OCI-LY7 (cell line): ENCODE results near the gene CDK6. TPM values are rescaled to one million over a fixed set of nuclear protein-coding genes. Genes with fewer than 3 reads are reported as not detected.

Experiments
- BruUV-seq: library from RNA; stranded (reverse); fragments of 400-500 nt; replicated peaks from 2 replicates; lab custom pipeline; 2021; lab: Mats Ljungman, UMichigan
- CTCF ChIA-PET: fragments of 300-600 bp; sonication (Branson Sonifier 250); formaldehyde crosslinking; loops from one replicate; lab custom pipeline; 2022; ENCODE audit warnings: antibody characterized with exemption; ENCODE audit not compliant: unreplicated experiment; lab: Charles Lee
- POLR2A ChIA-PET: fragments of 300-600 bp; sonication (Branson Sonifier 250); formaldehyde crosslinking; loops from one replicate; lab custom pipeline; 2022; ENCODE audit warnings: antibody characterized with exemption; lab: Charles Lee
- DNase-seq: peaks from one replicate; pipeline ENCODE4 v3.0.0-alpha.2; 2015; ENCODE audit warnings: low spot score
- H2AFZ ChIP-seq: fragments of 200-600 bp; sonication (generic), shearing (Covaris generic); 2 replicates; pipeline ENCODE4 v1.6.1; 2014; ENCODE audit warnings: mild to moderate bottlenecking, antibody characterized with exemption, low read length, moderate library complexity
- H3K27ac ChIP-seq: fragments of 200-600 bp; sonication (generic); 2 replicates; pipeline ENCODE4 v1.5.1; 2014; ENCODE audit warnings: mixed run types, low read depth, mild to moderate bottlenecking, moderate library complexity, low read length, inconsistent platforms; ENCODE audit not compliant: poor library complexity, severe bottlenecking
- H3K36me3 ChIP-seq: fragments of 200-600 bp; sonication (generic); 2 replicates; pipeline ENCODE4 v1.6.1; 2014; ENCODE audit warnings: mild to moderate bottlenecking, antibody characterized with exemption, low read length, moderate library complexity, mixed read lengths; ENCODE audit not compliant: insufficient read depth
- H3K4me1 ChIP-seq: fragments of 200-600 bp; sonication (generic); 2 replicates; pipeline ENCODE4 v1.5.1; 2014; ENCODE audit warnings: mild to moderate bottlenecking, low read length; ENCODE audit not compliant: insufficient read depth, poor library complexity, severe bottlenecking
- H3K4me2 ChIP-seq: fragments of 200-600 bp; sonication (generic); 2 replicates; pipeline ENCODE4 v1.6.1; 2014; ENCODE audit warnings: mild to moderate bottlenecking, low read length
- H3K4me3 ChIP-seq: fragments of 200-600 bp; sonication (generic); 2 replicates; pipeline ENCODE4 v1.5.1; 2014; ENCODE audit warnings: mild to moderate bottlenecking, low read depth, low read length; ENCODE audit not compliant: poor library complexity, severe bottlenecking
- H3K79me2 ChIP-seq: fragments of 200-600 bp; sonication (generic); 2 replicates; pipeline ENCODE4 v1.6.1; 2016; ENCODE audit warnings: low read depth, mild to moderate bottlenecking, low read length, moderate library complexity, mixed read lengths; ENCODE audit not compliant: insufficient read depth
- H3K9me2 ChIP-seq: fragments of 200-600 bp; sonication (generic); 2 replicates; pipeline ENCODE4 v1.6.1; 2016; ENCODE audit warnings: mild to moderate bottlenecking, low read length, mixed read lengths; ENCODE audit not compliant: insufficient read depth
- H3K9me3 ChIP-seq: fragments of 200-600 bp; sonication (generic); 2 replicates; pipeline ENCODE4 v1.6.1; 2014; ENCODE audit warnings: mild to moderate bottlenecking, mixed run types, low read length, mixed read lengths
- H4K20me1 ChIP-seq: fragments of 200-600 bp; sonication (generic); 2 replicates; pipeline ENCODE4 v1.6.1; 2014; ENCODE audit warnings: mild to moderate bottlenecking, antibody characterized with exemption, low read length, moderate library complexity, mixed read lengths; ENCODE audit not compliant: insufficient read depth
- EZH2phosphoT487 ChIP-seq: fragments of 200-600 bp; sonication (generic); IDR thresholded peaks from 2 replicates; pipeline ENCODE4 v1.6.1; 2018; ENCODE audit warnings: low read depth, borderline replicate concordance, mild to moderate bottlenecking, mixed run types, antibody characterized with exemption, low read length, moderate library complexity, mixed read lengths
- intact Hi-C: fragments of 100-400 bp; cut with micrococcal nuclease; formaldehyde crosslinking; loops from one replicate; pipeline ENCODE4 v1.10.0; 2022; ENCODE audit not compliant: unreplicated experiment
- total RNA-seq, 2 experiments: library from RNA; depleted of rRNA in 1 of 2; stranded (reverse); fragments of >200 nt in 1 of 2; shearing (Covaris generic) in 1 of 2; gene quantifications; 2 replicates each; pipeline ENCODE4 v1.2.3, GENCODE V29; 2014 to 2022
- TF ChIP-seq, protein P1 (sequence below): fragments of 200-600 bp; sonication (generic); conservative IDR thresholded peaks from 2 replicates; pipeline ENCODE4 v1.5.1; 2014; ENCODE audit warnings: mild to moderate bottlenecking, antibody characterized with exemption, low read length, moderate library complexity, mixed read lengths

The CDK6 gene
- total RNA-seq, 2 experiments from 2014 or later: 35.5 to 44.1 TPM

GRCh38 chr7:92665926-92666325 lies 170.4 kb downstream of the CDK6 start:
- no peak for DNase-seq
- Histone ChIP-seq H3K36me3 (peaks cover 27% of the 10 kb centered on the region), H2AFZ (no peak overlapping the region), H3K4me1 (no peaks in the 10 kb centered on the region), H4K20me1 (no peaks in the 10 kb centered on the region), H3K9me3 (no peaks in the 10 kb centered on the region), H3K9me2 (no peaks in the 10 kb centered on the region), H3K27ac (no peak overlapping the region), H3K4me2 (no peak overlapping the region), H3K4me3 (no peak overlapping the region), H3K79me2 (no peaks in the 10 kb centered on the region)
- CTCF ChIA-PET: interaction anchor here (0.6 kb wide), 1 partner anchor 12 kb away, joined by 3 read pairs; no protein-coding TSS in a partner anchor
- TF ChIP-seq, protein P1, sequence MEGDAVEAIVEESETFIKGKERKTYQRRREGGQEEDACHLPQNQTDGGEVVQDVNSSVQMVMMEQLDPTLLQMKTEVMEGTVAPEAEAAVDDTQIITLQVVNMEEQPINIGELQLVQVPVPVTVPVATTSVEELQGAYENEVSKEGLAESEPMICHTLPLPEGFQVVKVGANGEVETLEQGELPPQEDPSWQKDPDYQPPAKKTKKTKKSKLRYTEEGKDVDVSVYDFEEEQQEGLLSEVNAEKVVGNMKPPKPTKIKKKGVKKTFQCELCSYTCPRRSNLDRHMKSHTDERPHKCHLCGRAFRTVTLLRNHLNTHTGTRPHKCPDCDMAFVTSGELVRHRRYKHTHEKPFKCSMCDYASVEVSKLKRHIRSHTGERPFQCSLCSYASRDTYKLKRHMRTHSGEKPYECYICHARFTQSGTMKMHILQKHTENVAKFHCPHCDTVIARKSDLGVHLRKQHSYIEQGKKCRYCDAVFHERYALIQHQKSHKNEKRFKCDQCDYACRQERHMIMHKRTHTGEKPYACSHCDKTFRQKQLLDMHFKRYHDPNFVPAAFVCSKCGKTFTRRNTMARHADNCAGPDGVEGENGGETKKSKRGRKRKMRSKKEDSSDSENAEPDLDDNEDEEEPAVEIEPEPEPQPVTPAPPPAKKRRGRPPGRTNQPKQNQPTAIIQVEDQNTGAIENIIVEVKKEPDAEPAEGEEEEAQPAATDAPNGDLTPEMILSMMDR: no peak
- TF ChIP-seq EZH2phosphoT487: no peak
- POLR2A ChIA-PET: no interaction called here
- intact Hi-C loops: no loop called here
- no TSS peak for BruUV-seq

DNA sequence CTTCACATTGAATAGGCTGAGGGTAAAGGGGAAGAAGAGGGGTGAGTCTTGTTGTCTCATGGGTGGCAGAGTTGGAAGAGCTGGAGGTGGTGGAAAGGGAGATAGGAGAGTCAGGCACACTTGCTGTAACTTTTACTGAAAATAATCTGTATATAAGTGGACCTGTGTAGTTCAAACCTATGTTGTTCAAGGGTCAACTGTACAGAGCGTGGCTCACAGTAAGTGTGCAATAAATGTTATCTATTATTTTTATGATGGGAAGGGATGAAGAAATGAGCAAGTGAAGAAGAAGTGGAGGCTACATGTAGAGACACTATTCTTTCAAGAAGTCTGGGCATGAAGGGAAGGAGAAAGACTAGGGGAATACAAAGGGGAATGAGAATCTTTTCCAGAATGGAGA lies 174.7 kb downstream of the CDK6 start:
- TF ChIP-seq EZH2phosphoT487: no peak
- TF ChIP-seq, protein P1: no peak
- H3K4me1 ChIP-seq: no peaks in the 10 kb centered on the region
- H3K79me2 ChIP-seq: no peaks in the 10 kb centered on the region
- H3K36me3 ChIP-seq: peaks cover 5% of the 10 kb centered on the region; the same call in 1 of the 2 replicates
- DNase-seq: no peak
- H3K4me3 ChIP-seq: no peak overlapping the region
- H2AFZ ChIP-seq: no peak overlapping the region
- intact Hi-C loops: no loop called here
- ChIA-PET POLR2A (no interaction called here), CTCF (interaction anchor here (1.7 kb wide), 1 partner anchor 12 kb away, joined by 6 read pairs; no protein-coding TSS in a partner anchor)
- no TSS peak for BruUV-seq
- H3K9me2 ChIP-seq: no peaks in the 10 kb centered on the region
- no peaks in the 10 kb centered on the region for H3K9me3 ChIP-seq
- no peak overlapping the region for H3K4me2 ChIP-seq
- H4K20me1 ChIP-seq: no peaks in the 10 kb centered on the region
- no peak overlapping the region for H3K27ac ChIP-seq

- H3K4me2 ChIP-seq: no peak overlapping the region
- H3K9me2 ChIP-seq: no peaks in the 10 kb centered on the region
- intact Hi-C loops: no loop called here
- no peak for DNase-seq
- no peaks in the 10 kb centered on the region for H3K9me3 ChIP-seq
- ChIA-PET POLR2A (interaction anchor here (0.6 kb wide), 1 partner anchor 115 kb away, joined by 3 read pairs; no protein-coding TSS in a partner anchor), CTCF (no interaction called here)
- no TSS peak for BruUV-seq
- H3K36me3 ChIP-seq: peaks cover 7% of the 10 kb centered on the region; the same call in 1 of the 2 replicates
- no peak overlapping the region for H3K4me3 ChIP-seq
- TF ChIP-seq EZH2phosphoT487: no peak
- TF ChIP-seq, protein P1: no peak
- H3K4me1 ChIP-seq: no peaks in the 10 kb centered on the region
- H3K27ac ChIP-seq: no peak overlapping the region
- H3K79me2 ChIP-seq: no peaks in the 10 kb centered on the region
- H2AFZ ChIP-seq: no peak overlapping the region
- no peaks in the 10 kb centered on the region for H4K20me1 ChIP-seq
These were observed 177.7 kb downstream of the CDK6 start for GRCh38 chr7:92658671-92659070.
